ENCODE measurements around the gene SOS2. TPM values are rescaled to one million over a fixed set of nuclear protein-coding genes. Genes with fewer than 3 reads are reported as not detected.

SOS2 gene
- total RNA-seq = 10 to 100 TPM; 45.0 to 55.1 (median 52.9) TPM
- polyA plus RNA-seq = 10 to 100 TPM; 19.4 to 38.6 (median 22.1) TPM
- long read RNA-seq, donor 1, full-length matches to known transcripts = 4 of 47 reads
- long read RNA-seq, donor 1, partial matches to known transcripts = 27 of 47 reads
- long read RNA-seq, donor 1, other reads (novel, unspliced or antisense) = 16 of 47 reads
- long read RNA-seq, donor 2, full-length matches to known transcripts = 15 of 73 reads
- long read RNA-seq, donor 2, partial matches to known transcripts = 45 of 73 reads
- long read RNA-seq, donor 2, other reads (novel, unspliced or antisense) = 13 of 73 reads

GRCh38 chr14:50231475-50232275, at the start of gene SOS2:
TSS of gene SOS2 (minus strand) at chr14:50231578. CDS start at chr14:50231283, 295 bp downstream.
- Histone ChIP-seq H3K27me3 (ENCODE audit: insufficient read depth in 3 of 3, low read length in 2 of 3) (no peaks in the 10 kb centered on the region), H3K4me3 (peak within 1 kb of the TSS; percentile 89), H3K36me3 (ENCODE audit: insufficient read depth in 1 of 2, low read depth in 1 of 2) (no peaks in the 10 kb centered on the region), H3K4me1 (peaks cover 44% of the 10 kb centered on the region), H3K27ac (peak within 1 kb of the TSS; percentile 98), H3K9me3 (no peaks in the 10 kb centered on the region)
- TF ChIP-seq CTCF (IDR thresholded peaks at IDR 0.05) = no peak
- 0 to 1% (median 1%) methylated on average over 42 to 90 of the region's 90 CpGs for WGBS, 3 donors
- DNase-seq (peak; percentile 88 to 93), ATAC-seq (peak; percentile 91 to 93 (median 92))
- intact Hi-C loops (cut with DNase I) = no loop called here

- 94 to 100% (median 100%) methylated on average over 1 of the region's 1 CpG for WGBS, 3 donors
Measured at GRCh38 chr14:50272498-50272897, 41.1 kb upstream of the SOS2 start.

GRCh38 chr14:50270932-50271331, 39.6 kb upstream of the SOS2 start:
- H3K27ac ChIP-seq = no peak overlapping the region
- H3K4me1 ChIP-seq = no peaks in the 10 kb centered on the region
- H3K36me3 ChIP-seq (ENCODE audit: insufficient read depth in 1 of 2, low read depth in 1 of 2) = peaks cover 0 to 8% of the 10 kb centered on the region in 2 donors
- DNase-seq (no peak), ATAC-seq (no peak)
- no peaks in the 10 kb centered on the region for H3K27me3 ChIP-seq (ENCODE audit: insufficient read depth in 3 of 3, low read length in 2 of 3)
- no peak overlapping the region for H3K4me3 ChIP-seq
- H3K9me3 ChIP-seq = no peaks in the 10 kb centered on the region
- intact Hi-C loops (cut with DNase I) = no loop called here
- 88 to 92% (median 91%) methylated on average over 6 of the region's 6 CpGs for WGBS, 3 donors
- no peak for TF ChIP-seq CTCF (IDR thresholded peaks at IDR 0.05)

More at GRCh38 chr14:50272498-50272897, 41.1 kb upstream of the SOS2 start:
- Histone ChIP-seq H3K9me3 (no peaks in the 10 kb centered on the region), H3K27me3 (ENCODE audit: insufficient read depth in 3 of 3, low read length in 2 of 3) (no peaks in the 10 kb centered on the region), H3K4me1 (no peaks in the 10 kb centered on the region), H3K4me3 (no peak overlapping the region), H3K36me3 (ENCODE audit: insufficient read depth in 1 of 2, low read depth in 1 of 2) (peaks cover 0 to 8% of the 10 kb centered on the region in 2 donors), H3K27ac (no peak overlapping the region)
- TF ChIP-seq CTCF (IDR thresholded peaks at IDR 0.05) = no peak
- intact Hi-C loops (cut with DNase I) = no loop called here
- DNase-seq (no peak), ATAC-seq (no peak)

GRCh38 chr14:50265029-50265428, 33.7 kb upstream of the SOS2 start:
- intact Hi-C loops (cut with DNase I) = no loop called here
- TF ChIP-seq CTCF (IDR thresholded peaks at IDR 0.05) = no peak
- Histone ChIP-seq H3K27me3 (ENCODE audit: insufficient read depth in 3 of 3, low read length in 2 of 3) (no peaks in the 10 kb centered on the region), H3K4me1 (peaks cover 15% of the 10 kb centered on the region), H3K27ac (no peak overlapping the region), H3K4me3 (no peak overlapping the region), H3K36me3 (ENCODE audit: insufficient read depth in 1 of 2, low read depth in 1 of 2) (peaks cover 0 to 15% of the 10 kb centered on the region in 2 donors), H3K9me3 (no peaks in the 10 kb centered on the region)
- ATAC-seq (no peak), DNase-seq (no peak)

Data from psoas muscle (tissue), 8 donors.